Hepatocyte (in vitro differentiated cells): Measurements from ENCODE around the gene CDK14. TPM values are rescaled to one million over a fixed set of nuclear protein-coding genes. Genes with fewer than 3 reads are reported as not detected.

Source experiments
- DNase-seq: peaks from one replicate; pipeline ENCODE4 v3.0.0-alpha.2; 2016; ENCODE audit warnings: low spot score
- H2AFZ ChIP-seq: fragments of 200-600 bp; sonication (generic); 2 replicates; pipeline ENCODE4 v1.6.0; 2016; ENCODE audit warnings: antibody characterized with exemption, mild to moderate bottlenecking
- H3K27ac ChIP-seq: fragments of 200-600 bp; sonication (generic); 2 replicates; pipeline ENCODE4 v1.5.1; 2016; ENCODE audit warnings: mild to moderate bottlenecking
- H3K27me3 ChIP-seq: fragments of 200-600 bp; sonication (generic); 2 replicates; pipeline ENCODE4 v1.6.1; 2016
- H3K36me3 ChIP-seq: fragments of 200-600 bp; sonication (generic); replicated peaks from 2 replicates; pipeline ENCODE4 v1.5.1; 2016; ENCODE audit warnings: low read depth; ENCODE audit not compliant: insufficient read depth
- H3K4me1 ChIP-seq: fragments of 200-600 bp; sonication (generic); 2 replicates; pipeline ENCODE4 v1.5.1; 2016; ENCODE audit warnings: mild to moderate bottlenecking, moderate library complexity; ENCODE audit not compliant: insufficient read depth
- H3K4me2 ChIP-seq: fragments of 200-600 bp; sonication (generic); 2 replicates; pipeline ENCODE4 v1.6.0; 2016
- H3K4me3 ChIP-seq: fragments of 200-600 bp; sonication (generic); 2 replicates; pipeline ENCODE4 v1.5.1; 2016; ENCODE audit warnings: mild to moderate bottlenecking
- H3K79me2 ChIP-seq: fragments of 200-600 bp; sonication (generic); 2 replicates; pipeline ENCODE4 v1.6.0; 2017; ENCODE audit warnings: mild to moderate bottlenecking
- H3K9me2 ChIP-seq: fragments of 200-600 bp; sonication (generic); replicated peaks from 2 replicates; pipeline ENCODE4 v1.6.0; 2017; ENCODE audit warnings: mild to moderate bottlenecking; ENCODE audit not compliant: insufficient read depth
- H3K9me3 ChIP-seq: fragments of 200-600 bp; sonication (generic); 2 replicates; pipeline ENCODE4 v1.5.1; 2016; ENCODE audit warnings: low read depth, mild to moderate bottlenecking
- H4K20me1 ChIP-seq: fragments of 200-600 bp; sonication (generic); 2 replicates; pipeline ENCODE4 v1.6.0; 2016; ENCODE audit warnings: mild to moderate bottlenecking; ENCODE audit not compliant: insufficient read depth, poor library complexity, severe bottlenecking
- CTCF ChIP-seq: fragments of 200-600 bp; sonication (generic); IDR thresholded peaks from 2 replicates; pipeline ENCODE4 v1.5.1; 2016; ENCODE audit warnings: antibody characterized with exemption, mild to moderate bottlenecking; ENCODE audit not compliant: poor library complexity
- EZH2 ChIP-seq: fragments of 200-600 bp; sonication (generic); IDR thresholded peaks from 2 replicates; pipeline ENCODE4 v1.6.1; 2016; ENCODE audit warnings: antibody characterized with exemption, mild to moderate bottlenecking, borderline replicate concordance
- EZH2phosphoT487 ChIP-seq: fragments of 200-600 bp; sonication (generic); IDR thresholded peaks from one replicate; pipeline ENCODE4 v1.6.1; 2018; ENCODE audit warnings: antibody characterized with exemption, mild to moderate bottlenecking, low read depth, moderate library complexity; ENCODE audit not compliant: unreplicated experiment, severe bottlenecking
- WGBS: methylation state at CpG from one replicate; pipeline ENCODE4 v1.1.6; 2016; ENCODE audit warnings: low lambda C conversion rate; ENCODE audit errors: missing lambda C conversion rate; 5-methylcytosine and 5-hydroxymethylcytosine counted together
- polyA plus RNA-seq: library from polyadenylated mRNA; unstranded; fragments of >200 nt; fragmentation: Nextera tagmentation; extraction: Ambion mirVana; gene quantifications from 2 replicates; pipeline ENCODE4 v1.2.1, GENCODE V29; 2016
- total RNA-seq: library from RNA; depleted of rRNA; stranded (reverse); fragments of >200 nt; gene quantifications from 2 replicates; pipeline ENCODE4 v1.2.3, GENCODE V29; 2014

CDK14 gene
- total and polyA plus RNA-seq, 2 experiments from 2014 or later: 8.6 to 23.5 TPM

- no peak for DNase-seq
Observed at GRCh38 chr7:90896458-90896857, 300.3 kb downstream of the CDK14 start.

DNA sequence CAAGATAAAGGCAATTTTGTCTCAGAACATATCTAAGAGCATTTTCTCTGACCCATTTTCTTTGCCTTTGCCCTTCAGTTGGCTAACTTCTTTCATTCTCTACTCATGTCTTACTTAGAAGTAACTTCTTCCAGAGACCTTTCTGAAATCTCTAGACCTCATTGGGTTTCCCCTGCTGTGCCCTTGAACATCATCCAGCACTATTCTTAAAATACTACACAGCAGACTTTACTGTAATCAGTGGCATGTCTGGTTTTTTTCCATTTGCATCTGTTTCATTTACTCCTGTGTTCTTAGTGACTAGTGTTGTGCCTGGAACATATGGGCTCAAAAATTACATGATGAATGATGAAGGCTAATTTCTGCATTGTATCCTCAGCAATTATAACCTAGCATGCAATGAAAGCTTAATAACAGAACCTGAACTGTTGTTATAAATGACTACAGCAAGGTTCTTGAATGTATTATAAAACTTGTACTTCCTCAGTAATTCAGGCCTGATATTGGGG is 301.9 kb downstream of the CDK14 start:
- no peaks in the 10 kb centered on the region for H3K36me3 ChIP-seq
- H2AFZ ChIP-seq: no peak overlapping the region
- no peak for DNase-seq
- no peak overlapping the region for H3K4me3 ChIP-seq
- no peaks in the 10 kb centered on the region for H3K9me3 ChIP-seq
- H4K20me1 ChIP-seq: no peaks in the 10 kb centered on the region
- H3K27me3 ChIP-seq: no peaks in the 10 kb centered on the region
- no peaks in the 10 kb centered on the region for H3K4me1 ChIP-seq
- no peak overlapping the region for H3K4me2 ChIP-seq
- no peaks in the 10 kb centered on the region for H3K9me2 ChIP-seq
- H3K27ac ChIP-seq: no peak overlapping the region
- H3K79me2 ChIP-seq: no peaks in the 10 kb centered on the region
- no peak for TF ChIP-seq EZH2phosphoT487
- TF ChIP-seq EZH2: no peak
- TF ChIP-seq CTCF: no peak

More at GRCh38 chr7:90896458-90896857, 300.3 kb downstream of the CDK14 start:
- 88% methylated on average over 1 of the region's 1 CpG for WGBS
- no peak overlapping the region for H3K4me2 ChIP-seq
- no peaks in the 10 kb centered on the region for H3K27me3 ChIP-seq
- no peaks in the 10 kb centered on the region for H3K9me3 ChIP-seq
- no peaks in the 10 kb centered on the region for H3K9me2 ChIP-seq
- H3K4me1 ChIP-seq: no peaks in the 10 kb centered on the region
- H3K79me2 ChIP-seq: no peaks in the 10 kb centered on the region
- no peak overlapping the region for H2AFZ ChIP-seq
- no peak overlapping the region for H3K27ac ChIP-seq
- no peaks in the 10 kb centered on the region for H4K20me1 ChIP-seq
- TF ChIP-seq EZH2phosphoT487 (no peak), EZH2 (no peak), CTCF (no peak)
- H3K4me3 ChIP-seq: no peak overlapping the region
- no peaks in the 10 kb centered on the region for H3K36me3 ChIP-seq

GRCh38 chr7:90900628-90901356 is 304.7 kb downstream of the CDK14 start:
- Histone ChIP-seq H3K4me1 (no peaks in the 10 kb centered on the region), H2AFZ (no peak overlapping the region)
- no peak for TF ChIP-seq EZH2phosphoT487
- no peak for TF ChIP-seq CTCF
- no peak for TF ChIP-seq EZH2

More at GRCh38 chr7:90900628-90901356, 304.7 kb downstream of the CDK14 start:
- H3K9me2 ChIP-seq: no peaks in the 10 kb centered on the region
- H3K27ac ChIP-seq: peak overlapping the region; percentile 66
- H3K36me3 ChIP-seq: no peaks in the 10 kb centered on the region
- 69% methylated on average over 4 of the region's 4 CpGs for WGBS
- H3K4me3 ChIP-seq: no peak overlapping the region
- no peaks in the 10 kb centered on the region for H3K79me2 ChIP-seq
- peak; percentile 43 for DNase-seq
- H3K4me2 ChIP-seq: peak overlapping the region; percentile 7
- no peaks in the 10 kb centered on the region for H3K27me3 ChIP-seq
- H4K20me1 ChIP-seq: no peaks in the 10 kb centered on the region
- H3K9me3 ChIP-seq: no peaks in the 10 kb centered on the region
